Smooth muscle cell (in vitro differentiated cells): ENCODE data around the gene LRRC72. TPM values are rescaled to one million over a fixed set of nuclear protein-coding genes. Genes with fewer than 3 reads are reported as not detected.

Source experiments
- DNase-seq: peaks from one replicate; lab custom pipeline; 2025; ENCODE audit not compliant: unreplicated experiment; lab: John Stamatoyannopoulos, UW
- H2AFZ ChIP-seq: fragments of 200-600 bp; sonication (generic); 2 replicates; pipeline ENCODE4 v1.6.0; 2016; ENCODE audit warnings: antibody characterized with exemption, low read depth, mild to moderate bottlenecking
- H3F3A ChIP-seq: fragments of 200-600 bp; sonication (generic); 2 replicates; pipeline ENCODE4 v1.6.0; 2017; ENCODE audit warnings: antibody characterized with exemption, low read depth
- H3K27ac ChIP-seq: fragments of 200-600 bp; sonication (generic); 2 replicates; pipeline ENCODE4 v1.5.1; 2016; ENCODE audit warnings: low read depth, mild to moderate bottlenecking
- H3K27me3 ChIP-seq: fragments of 200-600 bp; sonication (generic); 2 replicates; pipeline ENCODE4 v1.6.1; 2016; ENCODE audit warnings: low read depth, mild to moderate bottlenecking
- H3K36me3 ChIP-seq: fragments of 200-600 bp; sonication (generic); 2 replicates; pipeline ENCODE4 v1.5.1; 2016; ENCODE audit warnings: low read depth
- H3K4me1 ChIP-seq: fragments of 200-600 bp; sonication (generic); 2 replicates; pipeline ENCODE4 v1.5.1; 2016; ENCODE audit warnings: low read depth
- H3K4me2 ChIP-seq: fragments of 200-600 bp; sonication (generic); 2 replicates; pipeline ENCODE4 v1.6.0; 2016; ENCODE audit warnings: mild to moderate bottlenecking
- H3K4me3 ChIP-seq: fragments of 200-600 bp; sonication (generic); 2 replicates; pipeline ENCODE4 v1.5.1; 2016; ENCODE audit warnings: mild to moderate bottlenecking
- H3K79me2 ChIP-seq: fragments of 200-600 bp; sonication (generic); 2 replicates; pipeline ENCODE4 v1.6.0; 2016; ENCODE audit warnings: low read depth, mild to moderate bottlenecking
- H3K9ac ChIP-seq: fragments of 200-600 bp; sonication (generic); 2 replicates; pipeline ENCODE4 v1.6.0; 2016; ENCODE audit warnings: low read depth
- H3K9me3 ChIP-seq: fragments of 200-600 bp; sonication (generic); replicated peaks from 2 replicates; pipeline ENCODE4 v1.5.1; 2016; ENCODE audit warnings: low read depth
- H4K20me1 ChIP-seq: fragments of 200-600 bp; sonication (generic); 2 replicates; pipeline ENCODE4 v1.6.0; 2016; ENCODE audit warnings: low read depth
- CTCF ChIP-seq: fragments of 200-600 bp; sonication (generic); IDR thresholded peaks from 2 replicates; pipeline ENCODE4 v1.5.1; 2017; ENCODE audit warnings: borderline replicate concordance, mild to moderate bottlenecking, antibody characterized with exemption; ENCODE audit not compliant: insufficient read depth, poor library complexity, severe bottlenecking
- WGBS: methylation state at CpG from one replicate; pipeline ENCODE4 v1.1.7; 2016; ENCODE audit warnings: low lambda C conversion rate; 5-methylcytosine and 5-hydroxymethylcytosine counted together
- polyA plus RNA-seq: library from polyadenylated mRNA; unstranded; fragments of >200 nt; fragmentation: Nextera tagmentation; extraction: Ambion mirVana; gene quantifications from 2 replicates; pipeline ENCODE4 v1.2.1, GENCODE V29; 2016
- total RNA-seq: library from RNA; depleted of rRNA; stranded (reverse); fragments of >200 nt; gene quantifications from 2 replicates; pipeline ENCODE4 v1.2.3, GENCODE V29; 2014

The LRRC72 gene
- total and polyA plus RNA-seq, 2 experiments from 2014 or later = not detected

GRCh38 chr7:16616122-16616521, 89.5 kb downstream of the LRRC72 start:
- Histone ChIP-seq H3K9me3 (no peaks in the 10 kb centered on the region), H2AFZ (no peak overlapping the region), H3K27me3 (no peaks in the 10 kb centered on the region), H3K4me2 (no peak overlapping the region), H3K27ac (no peak overlapping the region), H3K4me1 (peaks cover 10% of the 10 kb centered on the region), H3K4me3 (no peak overlapping the region), H3K36me3 (peaks cover 8% of the 10 kb centered on the region), H3K79me2 (no peaks in the 10 kb centered on the region), H4K20me1 (no peaks in the 10 kb centered on the region), H3F3A (no peaks in the 10 kb centered on the region), H3K9ac (no peak overlapping the region)
- DNase-seq = no peak
- WGBS = 61% methylated on average over 4 of the region's 4 CpGs
- no peak for TF ChIP-seq CTCF

- no peak overlapping the region for H2AFZ ChIP-seq
- peaks cover 10% of the 10 kb centered on the region for H3K4me1 ChIP-seq
- 85% methylated on average over 18 of the region's 18 CpGs for WGBS
- peaks cover 6% of the 10 kb centered on the region for H3K36me3 ChIP-seq
- H3K4me2 ChIP-seq = no peak overlapping the region
- no peak overlapping the region for H3K9ac ChIP-seq
- DNase-seq = no peak
- no peak for TF ChIP-seq CTCF
- no peak overlapping the region for H3K4me3 ChIP-seq
- no peaks in the 10 kb centered on the region for H3F3A ChIP-seq
- no peaks in the 10 kb centered on the region for H3K9me3 ChIP-seq
- no peaks in the 10 kb centered on the region for H3K79me2 ChIP-seq
- H4K20me1 ChIP-seq = no peaks in the 10 kb centered on the region
- no peaks in the 10 kb centered on the region for H3K27me3 ChIP-seq
- H3K27ac ChIP-seq = no peak overlapping the region
Observed at GRCh38 chr7:16616542-16616941, 89.9 kb downstream of the LRRC72 start.

- 78% methylated on average over 2 of the region's 2 CpGs for WGBS
- no peak overlapping the region for H2AFZ ChIP-seq
- no peaks in the 10 kb centered on the region for H3K27me3 ChIP-seq
- no peak overlapping the region for H3K4me3 ChIP-seq
- H3K27ac ChIP-seq = no peak overlapping the region
- H3K36me3 ChIP-seq = peaks cover 15% of the 10 kb centered on the region
- H4K20me1 ChIP-seq = no peaks in the 10 kb centered on the region
- H3F3A ChIP-seq = no peaks in the 10 kb centered on the region
- H3K4me1 ChIP-seq = peaks cover 10% of the 10 kb centered on the region
- no peak for TF ChIP-seq CTCF
- no peak overlapping the region for H3K4me2 ChIP-seq
- DNase-seq = no peak
- no peak overlapping the region for H3K9ac ChIP-seq
- no peaks in the 10 kb centered on the region for H3K9me3 ChIP-seq
- H3K79me2 ChIP-seq = no peaks in the 10 kb centered on the region
Observed at GRCh38 chr7:16619979-16620408, 93.4 kb downstream of the LRRC72 start.

GRCh38 chr7:16626388-16626787, 99.8 kb downstream of the LRRC72 start:
- Histone ChIP-seq H3K36me3 (peaks cover 10% of the 10 kb centered on the region), H3K4me1 (peaks cover 5% of the 10 kb centered on the region), H3K9ac (no peak overlapping the region), H3K79me2 (peaks cover 6% of the 10 kb centered on the region), H2AFZ (no peak overlapping the region), H4K20me1 (no peaks in the 10 kb centered on the region), H3K4me2 (no peak overlapping the region), H3K27me3 (no peaks in the 10 kb centered on the region), H3K4me3 (no peak overlapping the region), H3K9me3 (no peaks in the 10 kb centered on the region), H3K27ac (no peak overlapping the region), H3F3A (no peaks in the 10 kb centered on the region)
- DNase-seq = no peak
- WGBS = 87% methylated on average over 2 of the region's 2 CpGs
- TF ChIP-seq CTCF = no peak
